ENCODE measurements around the gene ELFN1.

The ELFN1 gene

DNA sequence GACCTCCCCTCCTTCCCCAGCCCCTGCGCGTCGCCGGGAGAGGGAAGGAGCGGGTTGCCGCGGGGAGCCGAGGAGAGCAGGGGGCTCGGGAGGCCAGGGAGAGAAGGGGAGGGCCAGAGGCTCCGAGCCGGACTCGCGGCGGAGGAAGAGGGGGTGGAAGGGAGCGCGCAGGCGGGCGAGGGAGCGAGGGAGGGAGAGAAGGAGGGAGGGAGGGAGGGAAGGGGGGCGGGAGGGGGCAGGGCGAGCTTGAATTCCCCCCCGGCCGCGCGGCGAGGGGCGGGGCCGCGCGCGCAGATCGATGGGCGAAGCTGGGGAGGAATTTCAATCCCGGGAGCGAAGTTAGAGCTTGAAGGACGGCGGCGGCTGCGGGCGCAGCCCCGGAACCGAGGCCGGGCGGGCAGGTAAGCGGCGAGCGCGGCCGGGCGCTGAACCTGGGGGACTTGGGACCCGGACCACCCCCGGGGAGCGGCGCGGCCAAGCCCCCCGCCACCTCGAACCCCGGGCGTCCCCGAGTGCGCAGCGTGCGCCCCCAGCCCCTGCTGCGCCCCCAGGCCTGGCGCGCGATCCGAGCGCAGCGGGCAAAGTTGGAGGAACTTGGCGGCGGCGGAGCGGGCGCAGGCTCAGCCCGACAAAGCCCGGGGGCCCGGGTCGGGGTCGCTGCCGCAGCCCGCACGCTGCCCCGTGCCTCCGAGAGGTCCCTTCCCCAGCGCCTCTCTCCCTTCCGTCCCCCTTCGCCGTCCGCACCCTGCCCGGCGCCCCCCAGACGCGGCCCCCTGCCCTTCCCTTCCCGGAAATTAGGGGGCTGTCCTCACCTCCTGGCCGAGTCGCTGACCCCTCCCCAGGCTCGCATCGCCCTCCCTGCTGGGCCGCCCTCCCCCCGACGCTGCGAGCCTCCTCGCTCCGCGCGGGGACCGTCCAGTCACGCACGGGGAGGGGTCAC lies at the start of gene ELFN1:
Gene ELFN1 (plus strand): TSS at position 324 of the 940 bp plus-strand sequence. CDS start 74,320 bp downstream, outside the sequence.
- TF ChIP-seq, protein P1, sequence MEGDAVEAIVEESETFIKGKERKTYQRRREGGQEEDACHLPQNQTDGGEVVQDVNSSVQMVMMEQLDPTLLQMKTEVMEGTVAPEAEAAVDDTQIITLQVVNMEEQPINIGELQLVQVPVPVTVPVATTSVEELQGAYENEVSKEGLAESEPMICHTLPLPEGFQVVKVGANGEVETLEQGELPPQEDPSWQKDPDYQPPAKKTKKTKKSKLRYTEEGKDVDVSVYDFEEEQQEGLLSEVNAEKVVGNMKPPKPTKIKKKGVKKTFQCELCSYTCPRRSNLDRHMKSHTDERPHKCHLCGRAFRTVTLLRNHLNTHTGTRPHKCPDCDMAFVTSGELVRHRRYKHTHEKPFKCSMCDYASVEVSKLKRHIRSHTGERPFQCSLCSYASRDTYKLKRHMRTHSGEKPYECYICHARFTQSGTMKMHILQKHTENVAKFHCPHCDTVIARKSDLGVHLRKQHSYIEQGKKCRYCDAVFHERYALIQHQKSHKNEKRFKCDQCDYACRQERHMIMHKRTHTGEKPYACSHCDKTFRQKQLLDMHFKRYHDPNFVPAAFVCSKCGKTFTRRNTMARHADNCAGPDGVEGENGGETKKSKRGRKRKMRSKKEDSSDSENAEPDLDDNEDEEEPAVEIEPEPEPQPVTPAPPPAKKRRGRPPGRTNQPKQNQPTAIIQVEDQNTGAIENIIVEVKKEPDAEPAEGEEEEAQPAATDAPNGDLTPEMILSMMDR (IDR thresholded peaks at IDR 0.05; ENCODE audit: insufficient read depth, low read depth, low read length, missing control alignments): no peak
- H3K4me3 ChIP-seq (ENCODE audit: low read depth, low read length): no peak within 1 kb of the TSS
- no peak for DNase-seq (ENCODE audit: low read depth)

DNA sequence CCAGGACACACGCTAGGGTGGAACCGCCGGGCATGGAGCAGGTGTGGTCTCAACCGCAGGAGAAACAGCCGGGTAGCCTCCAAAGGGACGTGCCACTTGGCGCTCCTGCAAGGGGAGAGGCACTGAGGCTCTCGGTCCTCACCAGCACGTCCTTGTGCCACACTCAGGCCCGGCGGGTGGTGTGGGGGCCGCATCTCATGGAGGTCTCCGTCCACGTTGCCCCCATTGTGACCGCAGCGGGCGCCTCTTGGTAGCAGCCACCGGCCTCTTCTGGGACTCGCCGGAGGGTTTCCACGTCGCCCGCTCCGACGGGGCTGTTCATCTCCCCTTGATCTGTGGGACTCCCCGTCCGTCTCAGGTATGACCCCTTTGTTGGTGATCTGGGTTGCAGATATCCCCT lies 49.2 kb upstream of the ELFN1 start:
- no peak for DNase-seq (ENCODE audit: low read depth)
- TF ChIP-seq, protein P1 (IDR thresholded peaks at IDR 0.05; ENCODE audit: insufficient read depth, low read depth, low read length, missing control alignments): no peak
- no peak overlapping the region for H3K4me3 ChIP-seq (ENCODE audit: low read depth, low read length)

GRCh38 chr7:1621718-1622117 lies 48.4 kb upstream of the ELFN1 start:
- no peak for DNase-seq (ENCODE audit: low read depth)
- TF ChIP-seq, protein P1 (IDR thresholded peaks at IDR 0.05; ENCODE audit: insufficient read depth, low read depth, low read length, missing control alignments): no peak
- no peak overlapping the region for H3K4me3 ChIP-seq (ENCODE audit: low read depth, low read length)

- TF ChIP-seq, protein P1 (IDR thresholded peaks at IDR 0.05; ENCODE audit: insufficient read depth, low read depth, low read length, missing control alignments): no peak
- no peak overlapping the region for H3K4me3 ChIP-seq (ENCODE audit: low read depth, low read length)
- no peak for DNase-seq (ENCODE audit: low read depth)
Observed at GRCh38 chr7:1622441-1622840, 47.6 kb upstream of the ELFN1 start.

DNA sequence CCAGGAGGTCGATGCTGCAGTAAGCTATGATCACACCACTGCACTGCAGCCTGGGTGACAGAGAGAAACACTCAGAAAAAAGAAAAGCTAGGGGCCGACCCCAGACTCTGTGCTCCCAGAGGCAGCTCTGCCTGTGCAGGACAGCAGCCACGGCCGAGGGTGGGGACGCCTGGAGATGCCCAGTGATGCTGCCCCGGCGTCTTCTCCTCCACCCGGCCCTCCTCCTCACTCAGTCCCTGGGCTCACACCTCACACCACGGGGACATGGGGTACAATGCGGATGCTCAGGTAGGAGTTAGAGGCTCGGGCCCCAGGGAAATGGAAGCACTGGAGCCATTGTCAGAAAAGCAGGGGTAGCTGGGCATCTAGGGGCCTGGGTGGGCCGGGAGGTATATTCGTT lies 46.3 kb upstream of the ELFN1 start:
- TF ChIP-seq, protein P1 (IDR thresholded peaks at IDR 0.05; ENCODE audit: insufficient read depth, low read depth, low read length, missing control alignments): no peak
- no peak for DNase-seq (ENCODE audit: low read depth)
- no peak overlapping the region for H3K4me3 ChIP-seq (ENCODE audit: low read depth, low read length)

- no peak overlapping the region for H3K4me3 ChIP-seq (ENCODE audit: low read depth, low read length)
- TF ChIP-seq, protein P1 (IDR thresholded peaks at IDR 0.05; ENCODE audit: insufficient read depth, low read depth, low read length, missing control alignments): no peak
- DNase-seq (ENCODE audit: low read depth): no peak
Observed at GRCh38 chr7:1624999-1625927, 44.8 kb upstream of the ELFN1 start.

Measured in GM12865 (cell line).